Lower leg skin (tissue), 4 donors: ENCODE results near the gene ZNF844. TPM values are rescaled to one million over a fixed set of nuclear protein-coding genes. Genes with fewer than 3 reads are reported as not detected.

ENCODE experiments used
- DNase-seq, 2 donors: peaks; one replicate each; pipeline ENCODE4 v3.0.0-alpha.2; 2019; ENCODE audit warnings: low spot score in 2 of 2
- H3K4me3 ChIP-seq: fragments of 200-600 bp; sonication (generic); 2 replicates; pipeline ENCODE4 v1.5.1; 2017; ENCODE audit warnings: mild to moderate bottlenecking, low read depth; ENCODE audit not compliant: poor library complexity, severe bottlenecking
- CTCF ChIP-seq, 3 donors: fragments of 450-650 bp; IDR thresholded peaks; one replicate each; pipeline ENCODE4 v1.5.1; 2016; ENCODE audit warnings: antibody characterized with exemption in 3 of 3, mild to moderate bottlenecking in 3 of 3, moderate library complexity in 2 of 3
- POLR2A ChIP-seq, 2 donors: fragments of 450-650 bp; IDR thresholded peaks; one replicate each; pipeline ENCODE4 v1.6.1; 2016 to 2017; ENCODE audit warnings: antibody characterized with exemption in 2 of 2, mild to moderate bottlenecking in 1 of 2, moderate library complexity in 1 of 2
- WGBS, 2 donors: methylation state at CpG; one replicate each; pipeline ENCODE4 v1.1.5; 2018; 5-methylcytosine and 5-hydroxymethylcytosine counted together
- intact Hi-C: fragments of 100-400 bp; cut with DNase I; formaldehyde crosslinking; loops from one replicate; pipeline ENCODE4 v1.15.0; 2023; ENCODE audit warnings: low total_unique reads
- total RNA-seq, 4 donors: library from RNA; depleted of rRNA; stranded (reverse); fragments of >200 nt; gene quantifications; one replicate each; pipeline ENCODE4 v1.1.0, GENCODE V29; 2016

The ZNF844 gene
- total RNA-seq, 4 donors from 2014 or later: 10.1 to 20.8 (median 14.6) TPM

- intact Hi-C loops: no loop called here
- WGBS, 2 donors: 88 to 93% methylated on average over 5 of the region's 5 CpGs
- no peak overlapping the region for H3K4me3 ChIP-seq
- DNase-seq: no peak
- no peak for TF ChIP-seq POLR2A (IDR thresholded peaks at IDR 0.05)
- TF ChIP-seq CTCF (IDR thresholded peaks at IDR 0.05): no peak
These were observed 48.6 kb downstream of the ZNF844 start for GRCh38 chr19:12113121-12113520.

GRCh38 chr19:12117201-12117970, 52.9 kb downstream of the ZNF844 start:
- TF ChIP-seq CTCF (IDR thresholded peaks at IDR 0.05): no peak
- no peak for TF ChIP-seq POLR2A (IDR thresholded peaks at IDR 0.05)
- intact Hi-C loops: no loop called here
- no peak overlapping the region for H3K4me3 ChIP-seq
- DNase-seq: no peak
- 74 to 82% methylated on average over 29 to 32 of the region's 33 CpGs for WGBS, 2 donors

GRCh38 chr19:12126707-12127106, 62.2 kb downstream of the ZNF844 start:
- 32 to 35% methylated on average over 2 of the region's 2 CpGs for WGBS, 2 donors
- intact Hi-C loops: no loop called here
- no peak for DNase-seq
- H3K4me3 ChIP-seq: no peak overlapping the region
- no peak for TF ChIP-seq CTCF (IDR thresholded peaks at IDR 0.05)
- TF ChIP-seq POLR2A (IDR thresholded peaks at IDR 0.05): no peak

Other genes with a start within 250 kb of the ZNF844 start
- 1 to 10 TPM; 4.3 to 9.0 (median 7.5) TPM for gene ZNF439, start 216.0 kb upstream of the ZNF844 start, total RNA-seq
- gene ZNF69, start 176.9 kb upstream of the ZNF844 start, total RNA-seq: 1 to 10 TPM; 2.0 to 5.5 (median 3.8) TPM
- 10 to 100 TPM; 11.9 to 19.3 (median 16.4) TPM for gene ZNF700, start 139.6 kb upstream of the ZNF844 start, total RNA-seq
- gene ZNF763, start 99.7 kb upstream of the ZNF844 start, total RNA-seq: 1 to 10 TPM; 1.9 to 7.8 (median 4.3) TPM
- gene ZNF433, start 29.1 kb upstream of the ZNF844 start, total RNA-seq: 10 to 100 TPM in 2 of 4 donors, 1 to 10 TPM in 2; 8.8 to 13.9 (median 10.1) TPM
- under 1 TPM in 1 of 4 donors, not detected in 3; 0.29 TPM for gene ZNF878, start 11.8 kb upstream of the ZNF844 start, total RNA-seq
- gene ZNF20, start 75.6 kb downstream of the ZNF844 start, total RNA-seq: 1 to 10 TPM; 1.5 to 6.1 (median 4.0) TPM
- gene ZNF625, start 92.0 kb downstream of the ZNF844 start, total RNA-seq: 1 to 10 TPM; 1.6 to 9.2 (median 4.0) TPM
- 10 to 100 TPM in 2 of 4 donors, 1 to 10 TPM in 2; 5.4 to 14.5 (median 11.2) TPM for gene ZNF136, start 98.4 kb downstream of the ZNF844 start, total RNA-seq
- 10 to 100 TPM in 3 of 4 donors, 1 to 10 TPM in 1; 8.8 to 15.6 (median 13.0) TPM for gene ZNF44, start 230.2 kb downstream of the ZNF844 start, total RNA-seq